GM19397 (cell line): Measurements from ENCODE around the gene VEGFD.
"Not testable (repeated sequence)": the region's sequence is repeated elsewhere in the genome, so short reads cannot be mapped to it uniquely, and the experiment has no call there.

ENCODE experiments used
- ATAC-seq: cut with Tn5 transposase; IDR thresholded peaks from one replicate; pipeline ENCODE4 v1.9.1; 2021; ENCODE audit warnings: mild to moderate bottlenecking, moderate library complexity; ENCODE audit not compliant: unreplicated experiment

The VEGFD gene

DNA sequence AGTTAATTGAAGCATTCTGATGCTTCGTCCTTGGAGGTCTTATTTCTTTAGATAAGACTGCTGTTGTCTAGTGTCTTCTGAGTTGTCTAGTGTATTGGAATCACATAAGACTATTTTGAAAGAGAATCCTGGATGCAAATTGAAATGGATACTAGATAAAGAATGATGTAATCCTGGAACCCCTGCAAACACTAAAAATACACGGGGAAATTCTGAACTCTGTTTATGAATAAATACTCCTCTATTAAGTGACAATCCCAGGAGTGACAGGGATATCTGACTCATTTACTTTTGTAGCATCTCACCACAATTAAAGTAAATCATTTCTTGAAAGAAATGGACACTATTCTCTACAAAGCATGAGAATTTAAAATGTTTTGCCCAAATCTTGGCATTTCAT, 69.7 kb downstream of the VEGFD start:
- ATAC-seq = no peak

DNA sequence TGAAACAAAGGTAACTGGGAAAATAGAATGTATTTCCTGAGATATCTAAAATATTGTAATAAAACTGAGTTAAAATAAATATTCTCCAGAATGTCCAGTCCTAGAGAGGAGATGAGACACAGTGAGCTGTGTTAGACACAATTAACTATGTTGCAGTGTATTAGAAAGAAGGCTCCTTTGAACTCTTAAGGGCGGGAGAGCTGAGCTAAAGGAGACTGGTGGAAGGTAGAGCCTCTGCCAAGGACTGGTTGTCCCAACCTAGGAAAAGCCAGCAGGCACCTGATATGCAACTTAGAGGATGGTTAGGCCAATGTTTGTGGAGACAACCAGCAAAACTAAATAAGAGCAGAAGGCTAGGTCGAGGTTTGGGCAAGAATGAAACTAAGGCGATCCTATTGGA, 73.1 kb downstream of the VEGFD start:
- no peak for ATAC-seq

DNA sequence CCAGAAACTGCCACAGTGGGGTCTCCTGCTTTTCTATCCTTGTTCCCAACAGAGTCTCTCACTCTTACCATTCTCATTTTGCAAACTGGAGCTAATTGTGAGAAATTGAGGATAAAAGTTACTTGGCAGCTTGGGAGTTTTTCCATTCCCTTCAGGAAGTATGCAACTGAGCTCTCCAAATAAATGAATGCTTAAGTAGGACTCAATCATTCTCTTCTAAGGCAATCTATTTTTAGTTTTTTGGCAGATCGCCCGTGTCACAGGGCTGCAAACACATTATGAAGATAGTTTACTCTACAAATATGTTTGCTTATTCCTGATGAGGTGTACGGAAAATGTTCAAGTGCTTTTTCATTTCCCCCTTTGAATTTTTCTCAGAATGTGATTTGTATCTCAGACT, 74.1 kb downstream of the VEGFD start:
- ATAC-seq = no peak

DNA sequence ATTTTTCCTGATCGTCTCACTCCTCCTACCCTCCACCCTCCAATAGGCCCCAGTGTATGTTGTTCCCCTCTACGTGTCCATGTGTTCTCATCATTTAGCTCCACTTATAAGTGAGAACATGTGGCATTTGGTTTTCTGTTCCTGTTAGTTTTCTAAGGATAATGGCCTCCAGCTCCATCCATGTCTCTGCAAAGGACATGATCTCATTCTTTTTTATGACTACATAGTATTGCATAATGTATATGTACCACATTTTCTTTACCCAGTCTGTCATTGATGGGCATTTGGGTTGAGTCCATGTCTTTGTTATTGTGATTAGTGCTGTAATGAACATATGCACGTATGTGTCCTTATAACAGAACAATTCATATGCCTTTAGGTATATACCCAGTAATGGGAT, 78.3 kb downstream of the VEGFD start:
- not testable (repeated sequence) for ATAC-seq

DNA sequence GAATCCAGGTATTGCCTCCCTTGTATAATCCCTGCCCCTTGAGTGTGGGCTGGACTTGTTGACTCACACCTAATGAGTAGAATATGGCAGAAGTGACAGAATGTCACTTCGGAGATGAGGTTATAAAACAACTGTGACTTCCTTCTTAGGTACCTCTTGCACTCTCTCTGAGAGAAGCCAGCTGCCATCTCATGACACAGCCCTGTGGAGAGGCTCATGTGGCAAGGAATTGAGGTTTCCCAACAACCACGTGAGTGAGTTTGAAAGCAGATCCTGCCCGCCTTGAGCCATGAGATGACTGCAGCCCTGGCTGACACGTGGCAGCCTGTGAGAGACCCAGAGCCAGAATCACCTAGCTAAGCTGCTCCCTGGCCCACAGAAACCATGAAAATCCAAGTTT, 82.3 kb downstream of the VEGFD start:
- ATAC-seq = no peak

DNA sequence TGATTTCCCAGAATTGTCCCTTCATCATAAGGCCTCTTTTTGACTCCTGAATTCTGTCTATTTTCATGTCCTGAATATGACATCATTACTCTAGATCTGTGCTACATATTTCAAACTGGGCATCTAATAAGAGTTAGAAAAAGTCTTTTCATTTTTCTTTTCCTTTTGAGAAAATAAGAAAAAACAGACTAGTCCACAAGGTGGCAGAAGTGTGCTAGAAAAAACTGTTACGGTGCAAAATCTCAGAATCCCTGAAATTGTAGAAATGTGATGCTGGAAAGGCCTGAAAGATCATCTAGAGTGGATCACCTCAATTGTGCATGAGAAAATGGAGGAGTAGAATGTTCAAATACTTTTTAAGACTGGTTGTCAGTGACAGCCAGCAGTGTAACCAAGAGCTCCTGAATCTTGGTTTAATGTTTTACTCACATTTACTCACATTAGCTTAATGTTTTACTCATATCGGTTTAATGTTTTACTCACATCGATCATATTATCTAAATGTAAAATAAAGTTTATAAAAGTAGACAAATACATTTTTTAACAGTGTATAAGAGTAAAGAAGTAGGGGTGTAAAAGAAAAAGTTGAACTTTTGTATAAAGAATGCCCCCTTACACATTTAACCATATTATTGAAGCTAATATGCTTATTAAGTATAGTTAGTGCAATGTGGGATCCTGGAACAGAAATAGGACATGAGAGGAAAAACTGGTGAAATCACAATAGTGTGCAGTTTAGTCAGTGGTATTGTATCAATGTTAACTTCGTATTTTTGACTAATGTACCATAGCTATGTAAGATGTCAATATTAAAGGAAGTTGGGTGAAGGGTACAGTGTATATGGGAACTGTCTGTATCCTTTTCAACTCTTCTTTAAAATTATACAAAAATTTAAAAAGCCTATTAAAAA, 84.0 kb downstream of the VEGFD start:
- ATAC-seq = no peak

DNA sequence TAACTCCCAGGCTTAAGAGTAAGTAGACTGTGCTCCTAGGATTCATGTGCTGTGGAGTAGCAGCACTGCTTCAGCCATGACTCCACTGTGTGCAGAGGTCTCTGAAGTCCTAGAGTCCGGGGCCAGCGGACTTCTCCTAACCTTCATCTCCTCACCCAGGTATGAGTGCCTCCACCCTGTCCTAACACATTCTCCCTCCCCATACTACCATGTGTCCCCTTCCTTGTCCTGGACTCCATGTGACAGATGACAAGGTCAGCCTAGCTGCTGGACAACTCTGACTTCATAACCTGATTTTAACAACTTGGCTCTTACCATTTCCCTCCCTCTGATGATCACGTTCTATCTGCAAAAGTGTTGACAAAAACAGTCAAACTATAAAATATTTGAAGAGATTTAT, 85.4 kb downstream of the VEGFD start:
- no peak for ATAC-seq

DNA sequence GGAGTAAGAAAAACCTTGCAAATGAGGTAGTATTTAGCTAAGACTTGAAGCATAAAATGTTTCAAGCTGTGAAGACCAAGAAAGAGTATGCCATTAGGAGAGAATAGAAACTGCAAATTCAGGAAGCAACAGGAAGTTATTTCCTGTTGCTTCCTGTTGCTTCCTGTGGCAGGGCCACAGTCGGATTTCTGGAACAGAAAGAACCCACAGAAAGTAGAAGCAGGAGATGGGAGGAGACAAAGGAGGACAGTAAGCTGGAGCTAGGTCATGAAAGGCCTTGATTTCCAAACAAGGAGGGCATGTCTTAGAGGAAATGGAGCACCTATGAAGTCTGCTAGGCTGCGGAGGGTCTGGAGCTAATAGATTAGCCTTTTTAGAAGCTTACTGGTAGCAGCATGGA, 86.0 kb downstream of the VEGFD start:
- no peak for ATAC-seq
